ENCODE data around the gene MRPS10. TPM values are rescaled to one million over a fixed set of nuclear protein-coding genes. Genes with fewer than 3 reads are reported as not detected.

MRPS10 gene
- polyA plus RNA-seq, 2 of the 4 experiments (the other 2 are of a cell fraction): 31.5 to 60.7 TPM

GRCh38 chr6:42264162-42264851 is 46.6 kb upstream of the MRPS10 start (continued):
- no peak for TF ChIP-seq KDM1A (IDR thresholded peaks at IDR 0.05; ENCODE audit: low read depth)

DNA sequence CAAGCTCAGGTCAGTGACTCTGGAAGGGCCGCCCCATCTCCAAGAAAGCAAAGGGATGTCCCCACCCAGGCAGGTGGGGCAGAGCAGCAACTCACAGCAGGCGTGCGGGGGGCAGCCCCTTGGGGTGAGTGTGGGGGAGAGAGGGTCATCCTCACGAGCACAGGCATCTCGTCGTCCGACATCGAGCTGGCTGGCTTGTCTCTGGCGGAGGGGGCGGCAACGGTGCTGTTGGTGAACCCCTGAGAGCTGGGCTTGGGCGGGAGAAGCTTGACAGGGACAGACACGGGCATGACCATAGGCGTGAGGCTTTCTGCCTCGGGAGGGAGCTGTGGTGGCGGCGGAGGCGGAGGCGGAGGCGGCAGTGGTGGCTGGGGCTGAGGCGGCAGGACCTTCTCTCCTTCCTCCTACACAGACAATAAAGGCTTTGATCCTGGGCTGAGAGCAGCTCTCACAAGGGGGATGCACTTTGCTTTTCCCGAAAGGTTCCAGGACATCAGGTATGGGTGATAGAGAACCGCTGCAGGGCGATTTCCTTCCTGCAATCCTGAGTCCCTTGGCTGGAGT is 45.6 kb upstream of the MRPS10 start:
- 86% methylated on average over 14 of the region's 24 CpGs for WGBS (ENCODE audit: missing lambda C conversion rate)
- ATAC-seq: no peak

DNA sequence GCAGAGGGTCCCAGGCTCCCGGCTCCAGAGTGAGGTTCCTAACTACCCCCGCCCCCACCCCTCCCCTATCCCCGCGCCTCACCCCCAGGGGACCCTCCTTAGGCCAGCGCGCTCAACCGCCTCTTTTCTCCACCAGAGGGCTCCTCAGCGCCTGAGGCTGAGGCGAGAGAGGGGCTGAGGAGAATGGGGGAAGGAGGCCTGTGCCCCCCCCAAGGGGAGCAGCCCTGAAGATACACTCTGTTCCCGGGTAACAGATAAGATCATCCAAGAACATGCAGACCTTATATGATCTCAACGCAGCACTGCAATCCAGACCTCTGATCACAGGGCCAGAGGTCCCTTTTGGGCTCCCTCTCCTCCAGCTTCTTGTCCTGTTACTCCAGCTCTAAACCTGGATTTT is 43.3 kb upstream of the MRPS10 start:
- ATAC-seq: peak; percentile 80 to 90; a peak in 4 of 6 replicates
- 80% methylated on average over 4 of the region's 11 CpGs for WGBS (ENCODE audit: missing lambda C conversion rate)
- peak overlapping the region; percentile 8; the same call in 2 of the 3 replicates for H3K4me2 ChIP-seq
- TF ChIP-seq HDAC2 (IDR thresholded peaks at IDR 0.05) (no peak), PBX3 (IDR thresholded peaks at IDR 0.05) (no peak), SREBF2 (IDR thresholded peaks at IDR 0.05) (no peak), CTCF (IDR thresholded peaks at IDR 0.05) (peak; percentile 61), RCOR1 (IDR thresholded peaks at IDR 0.05; ENCODE audit: low read depth, low read length) (no peak), SMC3 (IDR thresholded peaks at IDR 0.05) (peak; percentile 83), HEYL (CRISPR knock-in tag; IDR thresholded peaks at IDR 0.05) (no peak), POLR2AphosphoS2 (conservative IDR thresholded peaks at IDR 0.05; ENCODE audit: low read length) (no peak), RAD21 (conservative IDR thresholded peaks at IDR 0.05 in 1 of 2, IDR thresholded peaks at IDR 0.05 in 1 of 2) (peak; percentile 61 to 74), EHF (CRISPR knock-in tag; IDR thresholded peaks at IDR 0.05) (no peak), FOSB (CRISPR knock-in tag; IDR thresholded peaks at IDR 0.05) (no peak), BHLHE40 (IDR thresholded peaks at IDR 0.05; ENCODE audit: low read depth, low read length) (no peak)
- TF ChIP-seq, protein P1, sequence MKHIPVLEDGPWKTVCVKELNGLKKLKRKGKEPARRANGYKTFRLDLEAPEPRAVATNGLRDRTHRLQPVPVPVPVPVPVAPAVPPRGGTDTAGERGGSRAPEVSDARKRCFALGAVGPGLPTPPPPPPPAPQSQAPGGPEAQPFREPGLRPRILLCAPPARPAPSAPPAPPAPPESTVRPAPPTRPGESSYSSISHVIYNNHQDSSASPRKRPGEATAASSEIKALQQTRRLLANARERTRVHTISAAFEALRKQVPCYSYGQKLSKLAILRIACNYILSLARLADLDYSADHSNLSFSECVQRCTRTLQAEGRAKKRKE (CRISPR knock-in tag; IDR thresholded peaks at IDR 0.05; ENCODE audit: low read depth): no peak
- ChIA-PET CTCF (interaction anchor here (0.6 to 4.2 kb wide), 17 partner anchors 8 to 287 kb away, joined by 3 to 33 read pairs (median 4); no protein-coding TSS in a partner anchor), POLR2A (interaction anchor here (0.7 to 1.2 kb wide), 2 partner anchors 191 to 287 kb away, joined by 3 read pairs; partner anchors contain the start of gene TRERF1)
- FAIRE-seq: no peak
- peak in 1 of 2 experiments; percentile 52 for DNase-seq (ENCODE audit: low read depth in 1 of 2, low spot score in 1 of 2)
- no peaks in the 10 kb centered on the region for H3K9me3 ChIP-seq
- no peak overlapping the region for H3K4me3 ChIP-seq
- peaks cover 11% of the 10 kb centered on the region for H3K4me1 ChIP-seq
- peak overlapping the region; percentile 43 to 72; a peak in 5 of 6 replicates for H3K27ac ChIP-seq

More for the DNA sequence above, 45.6 kb upstream of the MRPS10 start:
- peaks cover 11% of the 10 kb centered on the region for H3K4me1 ChIP-seq
- DNase-seq (ENCODE audit: low read depth in 1 of 2, low spot score in 1 of 2) (no peak), FAIRE-seq (no peak)
- no peak overlapping the region for H3K4me3 ChIP-seq
- ChIA-PET POLR2A (interaction anchor here (1.0 kb wide), 1 partner anchor 189 kb away, joined by 3 read pairs; the partner anchor contains the start of gene TRERF1), CTCF (interaction anchor here (1.1 to 4.2 kb wide), 4 partner anchors 31 to 284 kb away, joined by 3 to 33 read pairs (median 8); no protein-coding TSS in a partner anchor)
- H3K27ac ChIP-seq: no peak overlapping the region
- no peak overlapping the region for H3K4me2 ChIP-seq
- no peak for TF ChIP-seq TP53 (CRISPR knock-in tag; IDR thresholded peaks at IDR 0.05)
- TF ChIP-seq JUNB (IDR thresholded peaks at IDR 0.05): no peak
- no peak for TF ChIP-seq KDM5A (IDR thresholded peaks at IDR 0.05)
- TF ChIP-seq EHMT2 (IDR thresholded peaks at IDR 0.05; ENCODE audit: low read depth): no peak
- TF ChIP-seq SMC3 (IDR thresholded peaks at IDR 0.05): no peak
- TF ChIP-seq RARB (CRISPR knock-in tag; IDR thresholded peaks at IDR 0.05): no peak
- TF ChIP-seq, protein P2, sequence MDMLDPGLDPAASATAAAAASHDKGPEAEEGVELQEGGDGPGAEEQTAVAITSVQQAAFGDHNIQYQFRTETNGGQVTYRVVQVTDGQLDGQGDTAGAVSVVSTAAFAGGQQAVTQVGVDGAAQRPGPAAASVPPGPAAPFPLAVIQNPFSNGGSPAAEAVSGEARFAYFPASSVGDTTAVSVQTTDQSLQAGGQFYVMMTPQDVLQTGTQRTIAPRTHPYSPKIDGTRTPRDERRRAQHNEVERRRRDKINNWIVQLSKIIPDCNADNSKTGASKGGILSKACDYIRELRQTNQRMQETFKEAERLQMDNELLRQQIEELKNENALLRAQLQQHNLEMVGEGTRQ (IDR thresholded peaks at IDR 0.05): no peak
- no peak for TF ChIP-seq FOSL2 (IDR thresholded peaks at IDR 0.05)
- no peak for TF ChIP-seq FOSL2 (CRISPR knock-in tag; IDR thresholded peaks at IDR 0.05)
- TF ChIP-seq CHD2 (IDR thresholded peaks at IDR 0.05; ENCODE audit: low read length, partially characterized antibody): no peak
- TF ChIP-seq ZNF302 (CRISPR knock-in tag; IDR thresholded peaks at IDR 0.05): no peak
- no peak for TF ChIP-seq POLR2AphosphoS2 (conservative IDR thresholded peaks at IDR 0.05; ENCODE audit: low read length)
- TF ChIP-seq HOXA7 (CRISPR knock-in tag; IDR thresholded peaks at IDR 0.05): no peak
- TF ChIP-seq ZC3H11A (IDR thresholded peaks at IDR 0.05): no peak
- TF ChIP-seq, protein P3, sequence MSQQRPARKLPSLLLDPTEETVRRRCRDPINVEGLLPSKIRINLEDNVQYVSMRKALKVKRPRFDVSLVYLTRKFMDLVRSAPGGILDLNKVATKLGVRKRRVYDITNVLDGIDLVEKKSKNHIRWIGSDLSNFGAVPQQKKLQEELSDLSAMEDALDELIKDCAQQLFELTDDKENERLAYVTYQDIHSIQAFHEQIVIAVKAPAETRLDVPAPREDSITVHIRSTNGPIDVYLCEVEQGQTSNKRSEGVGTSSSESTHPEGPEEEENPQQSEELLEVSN (IDR thresholded peaks at IDR 0.05; ENCODE audit: borderline replicate concordance, low read depth): no peak
- no peak for TF ChIP-seq ELK1 (IDR thresholded peaks at IDR 0.05; ENCODE audit: low read depth, low read length)
- H3K9me3 ChIP-seq: no peaks in the 10 kb centered on the region
